SK-N-SH (cell line): ENCODE measurements around the gene FANCG. TPM values are rescaled to one million over a fixed set of nuclear protein-coding genes. Genes with fewer than 3 reads are reported as not detected.

Source experiments
- CTCF ChIA-PET: fragments of 300-600, 350-600 bp; formaldehyde crosslinking; extraction: SDS; loops from one replicate; lab custom pipeline; 2021; lab: Yijun Ruan, JAX
- POLR2A ChIA-PET: fragments of 350-600 bp; sonication (Branson Sonifier 250); formaldehyde crosslinking; extraction: SDS; loops from one replicate; lab custom pipeline; 2020; ENCODE audit warnings: antibody characterized with exemption, inconsistent platforms; lab: Yijun Ruan, JAX
- DNase-seq: peaks from one replicate; pipeline ENCODE4 v3.0.0; 2012
- H2AFZ ChIP-seq: fragments of 200-600 bp; sonication (generic); 2 replicates; pipeline ENCODE4 v1.8.1; 2016; ENCODE audit warnings: antibody characterized with exemption, mild to moderate bottlenecking, low read depth
- H3F3A ChIP-seq: fragments of 200-600 bp; sonication (generic); replicated peaks from 2 replicates; pipeline ENCODE3; 2016; ENCODE audit warnings: antibody characterized with exemption, mild to moderate bottlenecking; ENCODE audit not compliant: insufficient read depth
- H3K27ac ChIP-seq, 2 experiments: fragments of 200-500 bp in 1 of 2; fragments of 200-600 bp in 1 of 2; sonication (Bioruptor generic) in 1 of 2; sonication (generic), shearing (Covaris generic) in 1 of 2; 2 replicates each; pipeline versions ENCODE4 v1.5.1 to v1.6.1; 2014 to 2016; ENCODE audit warnings: low read depth in 2 of 2, inconsistent platforms in 1 of 2, low read length in 1 of 2, mild to moderate bottlenecking in 1 of 2, mixed read lengths in 1 of 2
- H3K27me3 ChIP-seq: fragments of 200-600 bp; sonication (generic), shearing (Covaris generic); 2 replicates; pipeline ENCODE4 v1.6.1; 2016; ENCODE audit warnings: mixed run types; ENCODE audit not compliant: insufficient read depth
- H3K36me3 ChIP-seq, 2 experiments: fragments of 200-500 bp in 1 of 2; fragments of 200-600 bp in 1 of 2; sonication (Bioruptor generic) in 1 of 2; sonication (generic) in 1 of 2; replicated peaks in 1 of 2; 2 replicates each; pipeline versions ENCODE3 to v1.5.1; 2014 to 2016; ENCODE audit warnings: low read length in 1 of 2, mild to moderate bottlenecking in 1 of 2; ENCODE audit not compliant: insufficient read depth in 2 of 2, control insufficient read depth in 1 of 2
- H3K4me1 ChIP-seq, 2 experiments: fragments of 200-500 bp in 1 of 2; fragments of 200-600 bp in 1 of 2; sonication (Bioruptor generic) in 1 of 2; sonication (generic), shearing (Covaris generic) in 1 of 2; 2 replicates each; pipeline versions ENCODE4 v1.5.1 to v1.6.1; 2014 to 2016; ENCODE audit warnings: low read depth in 1 of 2, low read length in 1 of 2, mixed run types in 1 of 2; ENCODE audit not compliant: insufficient read depth in 2 of 2, control insufficient read depth in 1 of 2
- H3K4me2 ChIP-seq: fragments of 200-600 bp; sonication (generic), shearing (Covaris generic); 2 replicates; pipeline ENCODE4 v1.6.1; 2017; ENCODE audit warnings: mixed run types
- H3K4me3 ChIP-seq, 2 experiments: fragments of 200-500 bp in 1 of 2; fragments of 200-600 bp in 1 of 2; sonication (Bioruptor generic) in 1 of 2; sonication (generic), shearing (Covaris generic) in 1 of 2; 2 replicates each; pipeline versions ENCODE4 v1.5.1 to v1.8.1; 2014 to 2016; ENCODE audit warnings: low read depth in 2 of 2, inconsistent platforms in 1 of 2, low read length in 1 of 2, mild to moderate bottlenecking in 1 of 2, mixed read lengths in 1 of 2, moderate library complexity in 1 of 2
- H3K79me2 ChIP-seq: fragments of 200-600 bp; sonication (generic); 2 replicates; pipeline ENCODE4 v1.8.1; 2017; ENCODE audit warnings: mild to moderate bottlenecking; ENCODE audit not compliant: insufficient read depth
- H3K9ac ChIP-seq: fragments of 200-600 bp; sonication (generic); 2 replicates; pipeline ENCODE4 v1.6.1; 2017; ENCODE audit warnings: mixed run types
- H3K9me2 ChIP-seq: fragments of 200-600 bp; sonication (generic); 2 replicates; pipeline ENCODE4 v1.6.1; 2017; ENCODE audit warnings: mixed run types
- H3K9me3 ChIP-seq: fragments of 200-600 bp; sonication (generic); 2 replicates; pipeline ENCODE4 v1.6.1; 2017; ENCODE audit warnings: mixed run types, mild to moderate bottlenecking, moderate library complexity
- H4K20me1 ChIP-seq: fragments of 200-600 bp; sonication (generic); 2 replicates; pipeline ENCODE4 v1.6.1; 2017; ENCODE audit warnings: mild to moderate bottlenecking, mixed run types; ENCODE audit not compliant: insufficient read depth
- CHD2 ChIP-seq: fragments of 150-350 bp; IDR thresholded peaks from 2 replicates; pipeline ENCODE4 v1.6.1; 2018; ENCODE audit warnings: low read length; ENCODE audit not compliant: partially characterized antibody
- ELF1 ChIP-seq: IDR thresholded peaks from 2 replicates; pipeline ENCODE4 v1.4.0; 2012
- FOXM1 ChIP-seq: IDR thresholded peaks from 2 replicates; pipeline ENCODE4 v1.4.0; 2012; ENCODE audit warnings: low read depth, mild to moderate bottlenecking
- GABPA ChIP-seq: IDR thresholded peaks from 2 replicates; pipeline ENCODE4 v1.4.0; 2012; ENCODE audit warnings: low read depth, mild to moderate bottlenecking
- IRF3 ChIP-seq: fragments of 150-350 bp; IDR thresholded peaks from 2 replicates; pipeline ENCODE4 v1.6.1; 2016; ENCODE audit warnings: mild to moderate bottlenecking, low read depth, low read length
- JUND ChIP-seq: IDR thresholded peaks from 2 replicates; pipeline ENCODE4 v1.4.0; 2012
- MAX ChIP-seq: IDR thresholded peaks from 2 replicates; pipeline ENCODE4 v1.4.0; 2012; ENCODE audit warnings: low read depth
- MEF2A ChIP-seq: IDR thresholded peaks from 2 replicates; pipeline ENCODE4 v1.4.0; 2012; ENCODE audit warnings: low read depth, borderline replicate concordance
- NFIC ChIP-seq: IDR thresholded peaks from 2 replicates; pipeline ENCODE4 v1.4.0; 2012; ENCODE audit warnings: borderline replicate concordance
- POLR2AphosphoS5 ChIP-seq: IDR thresholded peaks from 2 replicates; pipeline ENCODE4 v1.6.1; 2012; ENCODE audit warnings: low read depth, low read length
- RAD21 ChIP-seq: IDR thresholded peaks from 2 replicates; pipeline ENCODE4 v1.6.1; 2012; ENCODE audit warnings: mild to moderate bottlenecking, low read length
- RCOR1 ChIP-seq: fragments of 150-350 bp; IDR thresholded peaks from 2 replicates; pipeline ENCODE4 v1.6.1; 2017; ENCODE audit warnings: antibody characterized with exemption, low read length
- REST ChIP-seq: IDR thresholded peaks from 2 replicates; pipeline ENCODE4 v1.6.1; 2012; ENCODE audit warnings: mild to moderate bottlenecking, low read depth, low read length, moderate library complexity
- RXRA ChIP-seq: IDR thresholded peaks from 2 replicates; pipeline ENCODE4 v1.4.0; 2012; ENCODE audit warnings: low read depth, mild to moderate bottlenecking, borderline replicate concordance
- SIN3A ChIP-seq: IDR thresholded peaks from 2 replicates; pipeline ENCODE4 v1.6.1; 2012; ENCODE audit warnings: low read depth, mild to moderate bottlenecking, low read length, moderate library complexity, borderline replicate concordance
- WGBS: methylation state at CpG from one replicate; pipeline ENCODE4 v1.1.6; 2017; ENCODE audit warnings: low lambda C conversion rate; 5-methylcytosine and 5-hydroxymethylcytosine counted together
- polyA plus RNA-seq, 3 experiments: library from polyadenylated mRNA; depleted of rRNA; stranded (reverse); fragments of >200 nt; gene quantifications; 2 replicates each; pipeline ENCODE4 v1.2.3, GENCODE V29; 2012
- TF ChIP-seq, protein P1 (sequence below): fragments of 200-600 bp; sonication (generic); IDR thresholded peaks from 2 replicates; pipeline ENCODE4 v1.6.1; 2017; ENCODE audit warnings: antibody characterized with exemption, mild to moderate bottlenecking, moderate library complexity
- TF ChIP-seq, protein P2 (sequence below): fragments of 150-350 bp; IDR thresholded peaks from 2 replicates; pipeline ENCODE4 v1.6.1; 2017; ENCODE audit warnings: antibody characterized with exemption, low read length, low read depth, borderline replicate concordance

FANCG gene
- polyA plus RNA-seq, 1 of the 3 experiments (the other 2 are of a cell fraction): 25.6 TPM

DNA sequence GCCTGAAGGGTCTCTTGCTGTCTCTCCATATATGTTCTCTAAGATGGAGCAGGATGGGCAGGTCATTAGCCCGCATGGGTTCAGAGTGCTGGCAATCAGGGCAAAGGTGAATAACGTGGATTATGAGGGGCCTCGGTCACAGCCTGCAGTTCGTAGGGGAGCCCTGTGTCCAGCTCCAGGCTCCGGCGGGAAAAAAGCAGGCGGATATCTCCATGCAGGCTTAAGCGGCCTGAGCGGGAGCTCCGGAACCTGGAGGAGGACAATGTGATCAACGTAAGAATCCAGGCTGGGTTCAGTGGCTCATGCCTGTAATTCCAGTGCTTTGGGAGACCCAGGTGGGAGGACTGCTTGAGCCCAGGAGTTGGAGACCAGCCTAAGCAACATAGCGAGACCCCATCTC, 25.4 kb upstream of the FANCG start:
- no peak overlapping the region for H2AFZ ChIP-seq
- peaks cover 21% of the 10 kb centered on the region for H3F3A ChIP-seq
- no peak overlapping the region for H3K27ac ChIP-seq
- CTCF ChIA-PET: interaction anchor here (1.0 to 3.8 kb wide), 3 partner anchors 9 to 12 kb away, joined by 3 to 25 read pairs (median 11); partner anchors contain the start of genes ATOSB and PIGO
- no peaks in the 10 kb centered on the region for H3K9me2 ChIP-seq
- no peaks in the 10 kb centered on the region for H3K9me3 ChIP-seq
- H3K27me3 ChIP-seq: no peaks in the 10 kb centered on the region
- peaks cover 43% of the 10 kb centered on the region for H3K79me2 ChIP-seq
- no peak for TF ChIP-seq ELF1
- no peak for TF ChIP-seq CHD2
- no peak for TF ChIP-seq RCOR1
- no peak for TF ChIP-seq RAD21
- peaks cover 31 to 65% of the 10 kb centered on the region in 2 experiments for H3K36me3 ChIP-seq
- H3K9ac ChIP-seq: no peak overlapping the region
- H3K4me1 ChIP-seq: peaks cover 21 to 29% of the 10 kb centered on the region in 2 experiments; a peak in 3 of 4 replicates
- WGBS: 94% methylated on average over 11 of the region's 12 CpGs
- no peak for DNase-seq
- H4K20me1 ChIP-seq: peaks cover 16% of the 10 kb centered on the region; the same call in 1 of the 2 replicates
- H3K4me2 ChIP-seq: no peak overlapping the region
- no peak overlapping the region for H3K4me3 ChIP-seq
- POLR2A ChIA-PET: interaction anchor here (2.4 to 4.0 kb wide), 2 partner anchors 9 to 26 kb away, joined by 29 to 35 read pairs; partner anchors contain the start of genes ATOSB and FANCG

- Histone ChIP-seq H3K36me3 (peaks cover 36 to 70% of the 10 kb centered on the region in 2 experiments), H3K9me2 (no peaks in the 10 kb centered on the region), H3K9me3 (no peaks in the 10 kb centered on the region), H4K20me1 (peaks cover 11% of the 10 kb centered on the region; the same call in 1 of the 2 replicates), H3K4me3 (no peak overlapping the region), H3K79me2 (peaks cover 38% of the 10 kb centered on the region), H3K9ac (no peak overlapping the region), H3F3A (peaks cover 21% of the 10 kb centered on the region), H3K27ac (peak overlapping the region in 1 of 2 experiments; percentile 94; a peak in 1 of 4 replicates), H2AFZ (no peak overlapping the region), H3K4me2 (no peak overlapping the region), H3K4me1 (peaks cover 15 to 25% of the 10 kb centered on the region in 2 experiments; a peak in 3 of 4 replicates), H3K27me3 (no peaks in the 10 kb centered on the region)
- POLR2A ChIA-PET: interaction anchor here (2.4 to 4.0 kb wide), 2 partner anchors 10 to 25 kb away, joined by 29 to 35 read pairs; partner anchors contain the start of genes ATOSB and FANCG
- no peak for DNase-seq
- TF ChIP-seq, protein P1, sequence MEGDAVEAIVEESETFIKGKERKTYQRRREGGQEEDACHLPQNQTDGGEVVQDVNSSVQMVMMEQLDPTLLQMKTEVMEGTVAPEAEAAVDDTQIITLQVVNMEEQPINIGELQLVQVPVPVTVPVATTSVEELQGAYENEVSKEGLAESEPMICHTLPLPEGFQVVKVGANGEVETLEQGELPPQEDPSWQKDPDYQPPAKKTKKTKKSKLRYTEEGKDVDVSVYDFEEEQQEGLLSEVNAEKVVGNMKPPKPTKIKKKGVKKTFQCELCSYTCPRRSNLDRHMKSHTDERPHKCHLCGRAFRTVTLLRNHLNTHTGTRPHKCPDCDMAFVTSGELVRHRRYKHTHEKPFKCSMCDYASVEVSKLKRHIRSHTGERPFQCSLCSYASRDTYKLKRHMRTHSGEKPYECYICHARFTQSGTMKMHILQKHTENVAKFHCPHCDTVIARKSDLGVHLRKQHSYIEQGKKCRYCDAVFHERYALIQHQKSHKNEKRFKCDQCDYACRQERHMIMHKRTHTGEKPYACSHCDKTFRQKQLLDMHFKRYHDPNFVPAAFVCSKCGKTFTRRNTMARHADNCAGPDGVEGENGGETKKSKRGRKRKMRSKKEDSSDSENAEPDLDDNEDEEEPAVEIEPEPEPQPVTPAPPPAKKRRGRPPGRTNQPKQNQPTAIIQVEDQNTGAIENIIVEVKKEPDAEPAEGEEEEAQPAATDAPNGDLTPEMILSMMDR: no peak
- TF ChIP-seq MEF2A (no peak), RXRA (no peak), NFIC (no peak), MAX (no peak), SIN3A (no peak), REST (no peak), JUND (no peak), IRF3 (no peak), GABPA (no peak), POLR2AphosphoS5 (no peak), FOXM1 (no peak), RCOR1 (no peak)
- TF ChIP-seq, protein P2, sequence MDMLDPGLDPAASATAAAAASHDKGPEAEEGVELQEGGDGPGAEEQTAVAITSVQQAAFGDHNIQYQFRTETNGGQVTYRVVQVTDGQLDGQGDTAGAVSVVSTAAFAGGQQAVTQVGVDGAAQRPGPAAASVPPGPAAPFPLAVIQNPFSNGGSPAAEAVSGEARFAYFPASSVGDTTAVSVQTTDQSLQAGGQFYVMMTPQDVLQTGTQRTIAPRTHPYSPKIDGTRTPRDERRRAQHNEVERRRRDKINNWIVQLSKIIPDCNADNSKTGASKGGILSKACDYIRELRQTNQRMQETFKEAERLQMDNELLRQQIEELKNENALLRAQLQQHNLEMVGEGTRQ: no peak
- 90% methylated on average over 4 of the region's 4 CpGs for WGBS
- CTCF ChIA-PET: interaction anchor here (1.0 to 3.8 kb wide), 3 partner anchors 9 to 12 kb away, joined by 3 to 25 read pairs (median 11); partner anchors contain the start of genes ATOSB and PIGO
These were observed 24.8 kb upstream of the FANCG start for GRCh38 chr9:35104586-35104985.
